ENCODE results near the gene VWF. TPM values are rescaled to one million over a fixed set of nuclear protein-coding genes. Genes with fewer than 3 reads are reported as not detected.

VWF gene
- 0.99 and 2.9 TPM in 2 replicates for total RNA-seq

GRCh38 chr12:6124411-6125309 is at the start of gene VWF:
Gene VWF, minus strand, starts transcription at chr12:6124670. Its CDS starts 1,474 bp downstream, at chr12:6123196.

DNA sequence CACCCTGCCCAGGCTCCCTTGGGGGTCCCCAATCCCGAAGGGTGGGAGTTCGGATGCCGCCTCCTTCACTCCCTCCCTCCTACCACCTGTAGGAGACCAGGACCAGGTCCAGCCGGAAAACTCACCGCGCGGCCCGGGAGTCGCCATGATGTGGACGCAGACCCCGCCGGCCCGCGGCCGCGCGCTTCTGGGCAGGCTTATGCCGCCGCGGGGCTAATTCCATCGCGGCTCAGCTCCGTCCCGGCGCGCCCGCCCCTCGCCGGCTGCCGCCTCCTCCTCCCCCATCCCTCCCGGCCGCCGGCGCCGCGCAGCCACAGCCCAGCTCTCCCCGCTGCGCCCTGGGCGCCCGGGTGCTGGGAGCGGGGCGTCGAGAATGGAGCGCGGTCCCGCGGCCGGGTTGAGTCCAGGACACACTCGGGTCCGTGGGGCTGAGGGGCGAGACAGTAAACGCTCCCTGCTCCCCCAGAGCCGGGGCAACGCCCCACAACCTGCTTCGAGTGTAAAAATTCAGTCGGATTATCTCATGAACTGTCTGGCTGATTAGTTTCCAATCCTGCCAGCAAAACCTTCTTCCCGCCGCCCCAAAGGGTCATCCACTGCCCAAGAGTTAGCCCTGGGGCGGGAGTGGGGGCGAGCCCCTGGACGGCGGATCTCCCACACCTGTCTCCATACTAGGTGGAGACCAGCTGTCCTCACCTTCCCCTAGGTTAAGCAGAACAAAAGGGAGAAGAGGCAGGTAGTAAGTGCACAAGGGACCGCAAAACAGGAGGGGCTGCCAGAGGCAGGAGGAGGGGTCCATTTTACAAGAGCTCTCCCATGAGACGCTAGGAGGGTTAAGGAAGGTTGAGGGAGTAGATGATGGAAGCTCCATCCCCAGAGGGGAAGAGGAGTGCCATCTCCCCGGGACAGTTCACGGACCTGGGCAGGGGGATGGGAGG is 179.1 kb downstream of the VWF start, which contains the start of gene ANO2:
Gene ANO2, minus strand, starts transcription at position 189 of the 938 bp plus-strand sequence. Its CDS starts 42 bp downstream, at position 147.

Other genes starting within 250 kb of the VWF start
- gene ANO2, start 179.4 kb downstream of the VWF start, total RNA-seq = 0.44 TPM in 1 of 2 replicates, not detected in the other
- 475 and 569 TPM in 2 replicates for gene CD9, start 75.7 kb upstream of the VWF start, total RNA-seq
- 0.15 and 0.66 TPM in 2 replicates for gene PLEKHG6, start 186.0 kb upstream of the VWF start, total RNA-seq
- gene TNFRSF1A, start 217.4 kb upstream of the VWF start, total RNA-seq = 186 and 187 TPM in 2 replicates

Measured in smooth muscle cell of trachea (primary cell).